SK-N-SH treated with all-trans-retinoic acid at 6 μM for 48 hours (cell line): Measurements from ENCODE around the gene PATE1.

ENCODE experiments used
- CSDC2 ChIP-seq: fragments of 250-450 bp; sonication (Bioruptor Pico); IDR thresholded peaks from 2 replicates; pipeline ENCODE4 v1.5.0; 2020; ENCODE audit warnings: mild to moderate bottlenecking, moderate library complexity
- ESRRG ChIP-seq: fragments of 250-450 bp; sonication (Bioruptor Pico); IDR thresholded peaks from 2 replicates; pipeline ENCODE4 v1.6.1; 2021; ENCODE audit warnings: mild to moderate bottlenecking
- ISL1 ChIP-seq: fragments of 250-450 bp; sonication (Bioruptor Pico); IDR thresholded peaks from 2 replicates; pipeline ENCODE4 v2.1.2; 2022; ENCODE audit warnings: mild to moderate bottlenecking, moderate library complexity
- OSR1 ChIP-seq: fragments of 250-450 bp; sonication (Bioruptor Pico); IDR thresholded peaks from 2 replicates; pipeline ENCODE4 v1.8.0; 2022; ENCODE audit warnings: moderate library complexity, mild to moderate bottlenecking, inconsistent platforms
- RARB ChIP-seq: fragments of 250-450 bp; sonication (Bioruptor Pico); IDR thresholded peaks from 2 replicates; pipeline ENCODE4 v1.8.0; 2021; ENCODE audit warnings: mild to moderate bottlenecking, moderate library complexity
- SNAI2 ChIP-seq: fragments of 250-450 bp; sonication (Bioruptor Pico); IDR thresholded peaks from 2 replicates; pipeline ENCODE4 v1.5.0; 2020; ENCODE audit warnings: mild to moderate bottlenecking, moderate library complexity
- ZFP30 ChIP-seq: fragments of 450-650 bp; formaldehyde crosslinking; IDR thresholded peaks from 2 replicates; pipeline ENCODE4 v1.5.0; 2022; ENCODE audit warnings: mild to moderate bottlenecking, moderate library complexity

DNA sequence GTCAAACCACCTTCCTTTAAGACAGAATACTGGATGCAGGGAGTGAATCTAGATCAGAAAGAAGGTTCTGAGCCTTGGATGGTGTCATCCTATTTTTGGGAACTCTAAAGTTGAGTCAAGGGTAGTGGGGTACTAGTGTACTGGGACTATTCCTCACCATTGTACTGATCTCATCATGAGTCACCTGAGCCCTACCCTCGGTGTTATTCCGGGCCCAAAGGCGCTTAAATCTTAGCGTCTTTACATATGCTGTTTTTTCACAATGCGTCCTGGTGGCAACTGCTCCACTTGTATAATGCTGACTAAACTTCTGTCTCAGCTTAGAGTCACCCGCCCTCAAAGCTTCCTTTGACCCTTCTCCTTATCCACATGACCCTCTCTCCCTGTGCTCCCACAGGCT is 25.3 kb upstream of the PATE1 start:
- TF ChIP-seq ZFP30 (CRISPR knock-in tag), result no peak
- no peak for TF ChIP-seq ESRRG (CRISPR knock-in tag)
- TF ChIP-seq ISL1 (CRISPR knock-in tag), result no peak
- TF ChIP-seq CSDC2, result no peak
- TF ChIP-seq RARB, result no peak
- TF ChIP-seq SNAI2 (CRISPR knock-in tag), result no peak
- no peak for TF ChIP-seq OSR1
